ENCODE results near the gene NOL12. TPM values are rescaled to one million over a fixed set of nuclear protein-coding genes. Genes with fewer than 3 reads are reported as not detected.

Gene NOL12
- total RNA-seq, 1 experiment from 2014 or later: 47.1 TPM

DNA sequence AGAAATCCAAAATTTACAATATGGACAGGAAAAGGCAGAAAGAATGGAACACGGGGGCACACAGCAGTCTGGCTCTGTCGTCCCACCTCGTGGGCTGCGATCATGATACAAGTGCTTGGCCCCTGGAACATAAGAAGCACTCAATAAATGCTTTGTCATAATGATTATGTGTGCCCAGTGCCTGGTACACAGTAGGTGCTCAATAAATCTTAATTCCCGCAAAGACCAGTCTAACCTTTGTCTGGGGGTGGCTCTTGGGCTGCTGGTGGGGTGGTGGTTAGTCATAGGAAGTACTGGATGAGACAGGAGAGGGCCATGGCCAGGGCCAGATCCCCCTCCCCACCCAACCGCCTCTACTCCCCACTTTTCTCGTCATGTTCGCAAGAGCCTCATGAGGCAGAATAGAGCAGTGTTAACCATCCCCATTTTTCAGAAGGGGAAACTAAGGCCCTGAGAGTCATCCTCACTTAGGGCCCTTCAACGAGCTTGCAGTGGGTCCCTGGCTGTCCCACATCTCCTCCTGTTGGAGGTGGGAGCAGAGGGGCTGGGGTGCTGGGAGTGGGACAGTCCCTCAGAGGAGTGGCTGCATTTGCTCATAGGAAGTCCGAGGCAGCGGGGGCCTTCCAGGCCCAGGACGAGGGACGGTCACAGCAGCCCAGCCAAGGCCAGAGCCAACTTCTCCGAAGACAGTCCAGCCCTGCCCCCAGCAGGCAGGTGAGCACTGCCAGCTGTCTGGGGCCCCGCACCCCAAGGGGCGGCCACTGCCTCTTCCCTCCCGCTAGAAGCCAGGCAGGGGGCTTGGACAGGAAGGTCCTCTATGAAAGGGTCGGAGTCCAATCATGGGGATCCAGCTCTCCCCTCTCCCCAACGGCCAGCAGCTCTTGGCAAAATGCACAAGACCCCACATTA, 46.8 kb downstream of the NOL12 start:
- no peak for DNase-seq (ENCODE audit: unreplicated experiment)
- ChIA-PET CTCF (interaction anchor here (0.6 to 1.3 kb wide), 3 partner anchors 16 to 1287 kb away, joined by 3 to 7 read pairs (median 4); no protein-coding TSS in a partner anchor), POLR2A (no interaction called here)
- no TSS peak for BruUV-seq (replicated peaks)
- H3K36me3 Mint-ChIP-seq (ENCODE audit: insufficient read depth, unreplicated experiment): no peaks in the 10 kb centered on the region
- H3K27ac Mint-ChIP-seq (ENCODE audit: low read depth, unreplicated experiment): no peak overlapping the region
- H3K4me3 Mint-ChIP-seq (ENCODE audit: unreplicated experiment): no peak overlapping the region
- no peaks in the 10 kb centered on the region for H3K4me1 Mint-ChIP-seq (ENCODE audit: insufficient read depth, unreplicated experiment)
- no peaks in the 10 kb centered on the region for H3K9me3 Mint-ChIP-seq (ENCODE audit: unreplicated experiment)
- no peak for TF ChIP-seq CTCF (IDR thresholded peaks at IDR 0.05; ENCODE audit: unreplicated experiment)
- H3K27me3 Mint-ChIP-seq (ENCODE audit: insufficient read depth, unreplicated experiment): no peaks in the 10 kb centered on the region
- intact Hi-C loops (cut with micrococcal nuclease): no loop called here

- ChIA-PET CTCF (interaction anchor here (0.6 to 1.8 kb wide), 6 partner anchors 14 to 129 kb away, joined by 3 to 7 read pairs (median 4); no protein-coding TSS in a partner anchor), POLR2A (interaction anchor here (0.8 kb wide), 1 partner anchor 76 kb away, joined by 3 read pairs; the partner anchor contains the start of gene PDXP)
- BruUV-seq (replicated peaks): no TSS peak
- H3K27me3 Mint-ChIP-seq (ENCODE audit: insufficient read depth, unreplicated experiment): no peaks in the 10 kb centered on the region
- no peak overlapping the region for H3K27ac Mint-ChIP-seq (ENCODE audit: low read depth, unreplicated experiment)
- peak; percentile 47 for DNase-seq (ENCODE audit: unreplicated experiment)
- no peak for TF ChIP-seq CTCF (IDR thresholded peaks at IDR 0.05; ENCODE audit: unreplicated experiment)
- H3K4me3 Mint-ChIP-seq (ENCODE audit: unreplicated experiment): no peak overlapping the region
- no peaks in the 10 kb centered on the region for H3K4me1 Mint-ChIP-seq (ENCODE audit: insufficient read depth, unreplicated experiment)
- intact Hi-C loops (cut with micrococcal nuclease): no loop called here
- no peaks in the 10 kb centered on the region for H3K36me3 Mint-ChIP-seq (ENCODE audit: insufficient read depth, unreplicated experiment)
- no peaks in the 10 kb centered on the region for H3K9me3 Mint-ChIP-seq (ENCODE audit: unreplicated experiment)
Measured at GRCh38 chr22:37733625-37734401, 47.7 kb downstream of the NOL12 start.

- CTCF ChIA-PET: interaction anchor here (0.7 to 1.8 kb wide), 5 partner anchors 15 to 764 kb away, joined by 3 to 7 read pairs (median 4); no protein-coding TSS in a partner anchor
- Mint-ChIP-seq H3K4me1 (ENCODE audit: insufficient read depth, unreplicated experiment) (no peaks in the 10 kb centered on the region), H3K4me3 (ENCODE audit: unreplicated experiment) (no peak overlapping the region)
Measured at GRCh38 chr22:37734402-37734700, 48.2 kb downstream of the NOL12 start.

More at GRCh38 chr22:37734402-37734700, 48.2 kb downstream of the NOL12 start:
- no peak for TF ChIP-seq CTCF (IDR thresholded peaks at IDR 0.05; ENCODE audit: unreplicated experiment)
- H3K27ac Mint-ChIP-seq (ENCODE audit: low read depth, unreplicated experiment): no peak overlapping the region
- no peaks in the 10 kb centered on the region for H3K27me3 Mint-ChIP-seq (ENCODE audit: insufficient read depth, unreplicated experiment)
- no peaks in the 10 kb centered on the region for H3K9me3 Mint-ChIP-seq (ENCODE audit: unreplicated experiment)
- no peaks in the 10 kb centered on the region for H3K36me3 Mint-ChIP-seq (ENCODE audit: insufficient read depth, unreplicated experiment)
- POLR2A ChIA-PET: interaction anchor here (0.8 to 1.2 kb wide), 2 partner anchors 48 to 76 kb away, joined by 3 read pairs; partner anchors contain the start of genes NOL12 and PDXP
- intact Hi-C loops (cut with micrococcal nuclease): no loop called here
- BruUV-seq (replicated peaks): no TSS peak
- no peak for DNase-seq (ENCODE audit: unreplicated experiment)

All from MCF 10A (cell line).